GM21529 (cell line): ENCODE data around the gene TMEM203.

Experiments used
- ATAC-seq: cut with Tn5 transposase; IDR thresholded peaks from one replicate; pipeline ENCODE4 v1.9.1; 2021; ENCODE audit not compliant: unreplicated experiment

TMEM203 gene

DNA sequence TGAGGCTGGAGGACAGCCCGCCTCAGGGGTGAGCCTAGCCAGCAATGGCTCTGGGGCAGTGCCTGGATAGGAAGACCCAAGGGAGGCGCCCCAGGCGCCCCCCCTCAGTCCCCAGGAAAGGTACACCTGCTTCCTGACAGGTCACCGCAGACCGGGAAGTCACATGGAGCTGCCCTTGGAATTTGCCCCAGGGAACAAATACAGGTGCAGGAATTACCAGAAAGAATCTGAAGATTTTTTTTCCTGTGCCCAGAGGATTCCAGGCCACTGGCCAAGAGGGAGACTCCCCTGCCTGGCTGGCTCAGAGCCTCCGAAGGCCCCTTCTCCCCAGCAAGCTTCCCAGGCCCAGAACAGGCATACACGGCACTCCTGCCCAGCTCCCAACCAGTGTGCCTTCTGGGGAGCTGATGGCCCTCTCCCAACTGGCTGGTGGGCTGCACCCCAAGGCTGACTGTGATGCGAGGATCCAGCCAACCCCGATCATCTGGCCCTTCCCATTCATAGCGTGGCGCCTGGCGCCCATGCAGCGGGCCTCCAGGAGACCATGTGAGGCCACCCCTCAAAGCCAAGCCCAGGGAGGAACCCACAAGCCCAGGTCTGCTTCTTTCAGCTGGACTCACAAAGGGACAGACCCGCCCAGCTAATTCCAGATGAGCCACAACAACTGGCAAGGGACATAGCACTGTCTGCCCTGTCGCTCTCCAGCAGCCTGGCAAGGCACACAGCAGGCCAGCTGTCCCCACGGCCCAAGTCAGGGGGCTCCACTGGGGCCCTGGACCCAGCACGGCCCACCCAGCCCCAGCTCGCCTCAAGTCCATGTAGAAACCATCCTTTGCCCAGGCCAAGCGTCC lies 7.2 kb downstream of the TMEM203 start:
- ATAC-seq: no peak

DNA sequence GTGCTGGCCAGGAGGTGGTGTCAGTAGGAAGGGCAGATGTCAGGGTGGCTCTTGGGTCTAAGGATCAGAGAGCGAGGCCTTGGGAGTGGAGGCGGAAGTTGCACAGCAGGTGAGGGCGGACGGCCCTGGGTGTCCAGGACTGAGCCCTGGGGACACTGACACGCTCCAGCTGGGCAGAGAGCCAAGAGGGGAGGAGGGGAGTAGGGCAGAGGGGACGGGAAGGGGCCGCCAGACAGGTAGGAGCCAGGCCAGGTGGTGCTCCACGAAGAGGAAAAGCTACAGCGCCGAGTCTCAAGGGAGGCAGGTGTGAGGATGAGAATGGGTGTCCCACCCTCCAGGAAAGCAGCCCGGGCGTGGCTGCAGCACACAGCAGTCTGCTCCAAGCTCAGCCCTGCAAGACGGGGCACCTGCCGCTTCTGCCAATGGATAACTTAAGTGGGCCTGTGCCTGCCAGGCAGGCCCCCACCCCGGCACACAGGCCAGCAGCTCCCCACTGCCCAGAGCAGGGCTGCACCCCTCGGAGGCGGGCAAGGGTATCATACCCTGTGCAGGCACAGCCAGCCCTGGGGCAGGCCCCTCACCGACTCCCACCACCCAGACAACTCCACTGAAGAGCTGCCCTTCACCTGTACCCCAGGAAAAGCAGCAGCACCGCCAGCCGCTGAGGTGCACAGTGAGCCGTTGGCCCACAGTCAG lies 9.8 kb downstream of the TMEM203 start:
- ATAC-seq: no peak

DNA sequence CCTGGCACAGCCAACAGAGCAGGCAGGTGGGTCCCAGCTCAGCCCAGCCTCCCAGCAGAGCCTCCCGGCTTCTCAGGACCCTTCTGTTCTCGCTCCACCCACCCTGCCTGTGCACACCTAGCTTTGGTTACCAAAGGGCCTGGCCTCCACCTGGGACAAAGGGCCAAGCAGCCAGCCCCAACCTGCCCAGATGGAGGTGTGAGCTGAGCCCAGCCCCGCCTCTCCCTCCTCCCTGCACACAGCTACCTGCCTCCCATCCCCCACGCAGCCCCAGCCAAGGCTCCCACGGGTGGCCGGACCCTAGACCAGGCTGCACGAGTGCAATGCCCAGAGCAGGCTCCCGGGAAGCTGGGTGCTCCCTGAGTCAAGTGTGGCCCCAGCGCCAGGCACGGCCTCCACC lies 10.5 kb downstream of the TMEM203 start:
- no peak for ATAC-seq

DNA sequence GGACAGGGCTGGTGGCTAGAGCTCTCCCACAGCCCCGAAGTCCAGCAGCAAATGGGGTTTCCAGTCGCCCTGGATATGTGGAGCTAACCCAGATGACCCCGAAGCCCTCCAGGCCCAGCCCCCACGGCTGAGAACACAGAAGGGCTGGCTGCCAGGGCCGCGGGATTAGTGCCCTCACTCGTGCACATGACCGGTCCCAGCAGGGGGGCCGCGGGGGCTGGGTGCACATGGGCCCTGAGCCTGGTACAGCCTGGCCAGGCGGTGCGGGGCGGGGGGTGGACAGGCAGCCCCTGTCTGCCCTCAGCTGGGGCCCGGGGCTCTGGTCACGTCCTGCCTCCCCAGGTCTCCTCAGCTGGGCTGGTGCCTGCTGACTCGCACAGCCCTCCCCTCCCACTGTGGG lies 11.1 kb downstream of the TMEM203 start:
- no peak for ATAC-seq

DNA sequence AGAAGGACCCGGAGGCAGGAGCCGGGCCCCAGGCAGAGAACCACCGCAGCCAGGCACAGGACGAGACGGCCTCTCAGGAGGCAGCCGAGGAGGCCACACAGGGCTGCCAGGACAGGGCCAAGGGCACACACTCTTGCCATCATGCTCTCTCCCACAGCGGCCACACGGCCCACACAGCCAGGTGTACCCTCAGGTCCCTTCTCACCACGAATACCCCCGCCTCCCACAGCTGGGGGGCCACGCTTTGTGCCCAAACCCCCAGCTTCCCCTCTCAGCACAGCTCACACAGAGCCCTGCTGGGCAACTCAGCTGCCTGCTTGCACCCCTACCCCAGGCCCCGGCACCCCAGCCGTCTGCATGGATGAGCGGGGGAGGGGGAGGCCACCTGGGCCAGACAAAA lies 11.7 kb downstream of the TMEM203 start:
- ATAC-seq: no peak

DNA sequence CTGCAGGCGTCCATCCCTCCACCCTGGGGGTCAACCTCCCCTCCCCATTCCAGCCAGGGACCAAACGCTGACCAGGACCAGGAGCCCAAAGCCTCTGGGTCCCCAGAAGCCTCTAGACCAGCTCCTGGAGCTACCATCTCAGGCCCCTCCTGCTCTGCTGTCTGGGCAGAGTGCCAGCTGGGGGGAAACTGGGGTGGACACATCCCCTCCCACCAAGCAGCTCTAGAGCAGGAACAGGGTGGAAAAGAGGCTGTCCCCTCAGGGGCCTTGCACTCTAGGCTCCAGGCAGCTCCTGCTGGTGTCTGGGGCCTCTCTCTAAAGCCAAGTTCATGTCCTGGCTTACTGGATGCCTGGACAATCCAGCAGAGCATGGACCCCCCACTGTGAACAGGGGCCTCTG lies 12.6 kb downstream of the TMEM203 start:
- no peak for ATAC-seq

DNA sequence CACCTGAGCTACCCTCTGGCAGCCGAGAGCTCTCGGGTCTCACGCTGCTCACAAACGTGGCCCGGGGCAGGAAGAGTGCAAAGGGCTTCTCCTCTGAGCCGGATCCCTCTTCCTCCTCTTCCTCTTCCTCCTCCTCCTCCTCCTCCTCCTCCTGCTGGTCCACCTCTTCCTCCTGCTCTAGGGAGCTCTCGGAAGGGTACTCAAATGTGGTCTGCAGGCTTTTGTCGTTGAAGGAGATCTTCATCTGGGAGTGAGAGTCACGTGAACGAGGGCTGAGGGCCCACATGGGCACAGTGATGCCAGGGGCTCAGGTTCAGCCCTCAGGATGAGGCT lies 13.0 kb downstream of the TMEM203 start:
- ATAC-seq: no peak

DNA sequence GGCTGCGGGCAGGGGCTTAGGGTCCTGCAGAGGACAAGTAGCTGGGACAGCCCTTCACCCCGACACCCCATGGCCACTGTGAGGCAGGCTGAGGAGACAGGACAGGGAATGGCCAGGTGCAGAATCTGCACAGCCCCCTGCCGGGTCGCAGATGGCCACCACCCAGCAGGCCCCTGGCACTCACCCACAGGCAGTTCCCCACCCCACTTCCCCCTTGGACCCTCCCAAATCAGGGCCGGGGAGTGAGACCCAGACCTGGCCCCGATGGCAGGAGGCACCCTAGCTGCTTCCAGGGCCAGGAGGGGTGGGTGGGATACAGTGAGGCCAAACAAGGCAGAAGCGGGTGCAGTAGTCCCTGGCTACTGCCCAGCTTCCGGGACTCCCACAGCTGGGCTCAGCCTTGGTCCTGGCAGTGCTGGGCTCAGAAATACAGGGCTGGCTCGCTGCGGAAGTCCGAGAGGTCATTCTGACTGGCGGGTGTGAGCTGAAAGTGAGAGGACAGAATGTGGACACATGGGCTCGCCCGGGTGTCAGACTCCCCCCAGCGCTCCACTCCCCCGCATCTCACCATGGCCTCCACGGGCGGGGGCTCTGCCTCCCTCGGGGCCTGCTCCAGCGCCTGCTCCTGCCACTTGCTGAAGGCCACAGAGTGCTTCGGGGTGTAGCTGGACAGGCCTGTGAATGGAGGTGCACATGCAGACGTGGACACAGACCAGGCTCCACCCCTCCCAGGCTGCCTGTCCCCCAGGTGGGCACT lies 13.6 kb downstream of the TMEM203 start:
- ATAC-seq: no peak

DNA sequence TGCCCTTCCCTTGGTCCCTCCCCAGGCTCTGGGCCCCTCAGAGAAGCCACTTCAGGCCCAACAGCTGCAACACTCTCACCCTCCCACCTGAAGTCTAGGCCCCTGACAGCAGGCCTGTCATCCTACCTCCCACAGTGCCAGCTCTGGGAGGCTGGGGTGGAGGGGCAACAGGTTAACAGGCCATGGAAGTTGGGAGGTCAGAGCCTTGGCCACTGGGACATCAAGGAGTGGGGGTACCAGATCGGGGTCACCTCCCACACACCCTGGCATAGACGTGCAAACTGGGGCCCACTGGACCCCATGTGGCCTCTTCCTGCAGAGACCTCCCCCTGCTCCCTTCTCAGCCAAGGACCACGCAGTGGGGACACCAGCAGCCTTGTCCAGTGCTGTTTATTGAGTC lies 14.2 kb downstream of the TMEM203 start:
- ATAC-seq: no peak

DNA sequence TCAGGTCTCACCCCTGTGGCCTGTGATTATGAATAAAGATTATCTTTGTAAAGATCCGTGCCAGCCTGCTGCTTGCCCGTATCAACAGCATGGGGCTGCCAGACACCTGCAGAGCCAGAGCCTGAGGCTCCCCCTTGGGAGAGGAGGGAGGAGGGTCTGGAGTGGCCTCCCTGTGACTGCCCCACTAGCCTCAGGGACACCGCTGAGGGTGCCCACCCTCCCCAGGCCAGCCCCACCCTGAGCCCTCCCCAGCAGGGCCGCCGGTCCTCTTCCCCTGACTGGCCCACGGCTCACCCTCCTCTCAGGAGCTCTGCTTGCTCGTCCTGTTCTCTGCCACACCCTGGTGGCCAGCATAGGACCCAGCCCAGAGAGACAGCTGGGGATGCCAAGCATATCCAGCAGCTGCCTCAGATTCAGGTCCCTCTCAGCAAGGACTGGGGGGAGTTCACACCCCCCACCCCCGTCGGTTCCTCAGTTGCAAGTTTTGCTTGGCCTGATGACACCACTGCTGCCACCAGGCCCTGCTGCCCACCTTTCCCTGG lies 15.1 kb downstream of the TMEM203 start:
- ATAC-seq: no peak

DNA sequence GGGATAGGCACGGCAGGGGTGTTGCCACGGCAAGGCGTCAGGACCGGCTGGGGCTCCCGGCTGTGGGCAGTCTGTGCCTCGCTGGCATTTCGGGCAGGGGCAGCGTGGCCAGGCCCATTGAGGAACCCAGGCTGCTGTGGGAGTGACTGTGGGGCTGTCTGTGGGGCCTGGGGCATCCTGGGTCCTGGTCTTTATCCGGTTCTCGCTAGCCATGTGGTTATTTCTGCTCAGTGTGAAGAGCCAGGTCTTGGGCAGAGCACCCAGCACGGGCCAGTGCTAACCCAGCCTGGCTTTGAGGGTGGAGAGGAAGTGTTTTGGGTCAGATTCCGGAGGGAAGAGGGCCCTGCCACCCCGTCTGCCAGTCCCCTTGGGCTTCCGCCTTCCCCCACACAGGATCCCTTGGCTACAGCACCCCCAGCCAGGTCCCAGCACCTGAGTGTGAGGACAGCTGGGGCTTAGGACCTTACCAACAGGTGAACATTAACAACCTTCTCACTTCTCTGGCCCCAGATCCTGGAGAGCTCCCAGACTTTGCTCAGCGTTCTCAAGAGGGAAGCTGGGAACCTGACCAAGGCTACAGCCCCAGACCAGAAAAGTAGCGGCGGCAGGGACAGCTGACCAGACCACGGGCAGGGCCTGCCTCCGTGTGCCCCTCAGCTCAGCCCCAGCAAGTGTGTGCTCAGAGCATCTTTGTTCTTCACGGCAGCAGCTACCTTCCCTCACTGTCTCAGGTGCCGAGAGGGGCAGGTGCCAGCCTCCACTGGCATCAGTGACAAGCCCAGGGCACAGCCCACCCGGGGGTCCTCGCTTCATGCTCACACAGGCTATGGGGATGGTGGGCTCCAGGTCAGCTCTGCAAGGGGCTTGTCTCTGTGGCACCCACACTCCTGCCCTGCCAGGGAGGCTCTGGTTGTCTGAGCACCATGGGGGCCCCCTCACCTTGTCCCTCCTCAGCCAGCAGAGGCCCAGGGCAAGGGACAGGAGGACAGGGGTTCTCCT lies 15.9 kb downstream of the TMEM203 start:
- no peak for ATAC-seq

DNA sequence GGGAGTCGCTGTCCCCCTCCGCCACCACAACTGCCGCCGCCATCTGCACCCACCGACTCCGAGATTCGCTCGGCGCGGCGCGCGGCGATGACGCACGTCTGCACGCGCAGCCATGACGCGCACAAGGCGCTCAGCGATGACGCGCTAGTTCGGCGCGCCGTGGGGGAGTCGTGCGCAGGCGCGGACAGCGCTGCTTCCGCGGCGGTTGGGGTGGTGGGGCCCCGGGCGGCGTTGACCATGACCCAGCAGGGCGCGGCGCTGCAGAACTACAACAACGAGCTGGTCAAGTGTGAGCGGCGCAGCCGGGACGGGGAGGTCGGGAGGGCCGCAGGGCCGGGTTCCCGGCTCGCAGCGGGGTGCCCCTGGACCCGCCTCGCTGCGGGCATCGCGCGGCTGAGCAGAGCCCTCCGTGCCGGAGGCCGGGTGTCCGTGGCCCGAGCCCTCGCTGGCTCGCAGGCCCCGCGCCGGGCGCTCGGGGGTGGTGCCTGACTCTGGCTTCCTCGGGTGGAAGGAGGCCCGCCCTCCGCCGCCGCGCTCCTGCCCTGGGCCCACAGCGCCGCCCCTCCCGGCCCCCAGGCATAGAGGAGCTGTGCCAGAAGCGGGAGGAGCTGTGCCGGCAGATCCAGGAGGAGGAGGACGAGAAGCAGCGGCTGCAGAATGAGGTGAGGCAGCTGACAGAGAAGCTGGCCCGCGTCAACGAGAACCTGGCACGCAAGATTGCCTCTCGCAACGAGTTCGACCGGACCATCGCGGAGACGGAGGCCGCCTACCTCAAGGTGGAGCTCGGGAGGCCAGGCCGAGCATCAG lies 16.8 kb downstream of the TMEM203 start, which contains the start of the genes ANAPC2 and SSNA1:
ANAPC2 (minus strand) TSS at position 71 of the 807 bp plus-strand sequence; CDS start at position 43, 28 bp downstream.
SSNA1 (plus strand) TSS at position 187 of the 807 bp plus-strand sequence; CDS start at position 238, 51 bp downstream.
- peak; percentile 68 for ATAC-seq

DNA sequence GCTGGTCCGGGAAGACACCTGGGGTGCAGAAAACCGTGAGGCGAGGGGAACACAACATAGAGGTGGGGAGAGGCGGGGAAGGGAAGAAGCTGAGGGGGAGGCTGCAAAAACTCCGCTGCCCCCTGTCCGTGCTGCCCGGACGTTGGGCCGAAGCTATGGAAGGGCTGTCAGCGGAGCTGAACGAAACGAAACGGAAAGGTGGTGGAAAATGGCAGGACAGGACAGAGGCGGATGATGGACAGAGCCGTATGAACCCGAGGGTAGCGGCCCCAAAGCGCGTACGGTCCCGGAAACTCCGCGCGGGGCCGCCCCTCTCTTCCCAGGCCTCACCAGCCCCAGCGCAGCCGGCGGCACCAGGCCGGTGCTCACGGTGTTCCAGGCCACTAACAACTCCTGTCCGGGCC lies 17.4 kb downstream of the TMEM203 start:
- ATAC-seq: no peak

DNA sequence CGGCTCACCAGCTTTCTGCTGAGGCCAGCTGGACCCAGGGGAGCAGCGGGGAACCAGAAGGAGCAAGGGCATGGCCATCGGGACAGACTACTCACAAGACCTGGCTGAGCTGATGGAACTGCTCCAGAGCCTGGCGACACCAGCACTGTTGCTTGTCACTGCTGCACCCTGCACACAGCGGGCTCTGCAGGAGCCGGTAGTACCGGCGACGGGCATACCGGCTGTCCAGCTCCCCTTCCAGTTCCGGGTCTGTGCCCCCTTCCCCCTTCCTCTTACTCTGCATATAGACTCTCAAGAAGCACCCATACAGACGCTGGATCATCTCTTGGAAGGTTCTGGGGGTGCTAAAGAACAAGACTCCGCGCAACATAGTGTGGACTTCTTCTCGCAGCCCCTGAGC lies 18.1 kb downstream of the TMEM203 start:
- ATAC-seq: no peak

DNA sequence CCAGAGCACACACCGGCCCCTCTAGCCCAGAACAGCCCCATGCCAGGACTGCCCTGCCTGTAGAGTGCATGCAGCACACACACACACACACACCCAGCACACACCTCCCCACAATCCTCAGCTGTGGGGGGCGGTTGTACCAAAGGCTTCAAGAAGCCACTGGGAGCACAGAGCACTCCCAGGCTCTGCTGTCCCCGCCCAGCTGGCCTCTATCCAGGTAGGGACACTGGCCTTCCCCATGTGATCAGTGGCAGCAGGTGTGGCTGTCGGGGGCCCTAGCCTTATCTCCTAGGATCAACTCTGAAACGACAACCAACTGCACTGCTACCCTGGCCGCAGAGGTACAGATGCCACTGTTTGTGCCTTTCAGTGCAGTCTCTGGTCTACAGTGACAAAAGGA lies 19.1 kb downstream of the TMEM203 start:
- ATAC-seq: no peak

DNA sequence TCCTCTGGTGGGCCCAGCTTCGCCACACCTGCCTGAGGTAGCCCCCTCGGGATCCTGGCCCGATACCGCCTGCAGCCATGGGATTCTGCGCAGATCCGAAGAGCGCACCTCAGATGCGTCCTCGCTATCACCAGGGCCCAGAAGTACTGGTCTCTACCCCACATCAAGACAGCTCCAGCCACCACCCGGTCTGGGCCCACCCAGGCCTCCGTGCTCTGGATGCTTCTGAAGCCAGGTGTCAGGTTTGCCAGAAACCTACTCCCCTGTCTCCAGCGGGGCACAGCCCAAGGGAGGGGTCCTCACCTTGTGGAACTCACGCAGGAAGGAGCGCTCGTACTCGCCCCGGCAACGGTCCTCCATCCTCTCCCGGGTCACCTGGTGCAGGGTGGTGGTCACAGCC lies 19.5 kb downstream of the TMEM203 start:
- no peak for ATAC-seq

DNA sequence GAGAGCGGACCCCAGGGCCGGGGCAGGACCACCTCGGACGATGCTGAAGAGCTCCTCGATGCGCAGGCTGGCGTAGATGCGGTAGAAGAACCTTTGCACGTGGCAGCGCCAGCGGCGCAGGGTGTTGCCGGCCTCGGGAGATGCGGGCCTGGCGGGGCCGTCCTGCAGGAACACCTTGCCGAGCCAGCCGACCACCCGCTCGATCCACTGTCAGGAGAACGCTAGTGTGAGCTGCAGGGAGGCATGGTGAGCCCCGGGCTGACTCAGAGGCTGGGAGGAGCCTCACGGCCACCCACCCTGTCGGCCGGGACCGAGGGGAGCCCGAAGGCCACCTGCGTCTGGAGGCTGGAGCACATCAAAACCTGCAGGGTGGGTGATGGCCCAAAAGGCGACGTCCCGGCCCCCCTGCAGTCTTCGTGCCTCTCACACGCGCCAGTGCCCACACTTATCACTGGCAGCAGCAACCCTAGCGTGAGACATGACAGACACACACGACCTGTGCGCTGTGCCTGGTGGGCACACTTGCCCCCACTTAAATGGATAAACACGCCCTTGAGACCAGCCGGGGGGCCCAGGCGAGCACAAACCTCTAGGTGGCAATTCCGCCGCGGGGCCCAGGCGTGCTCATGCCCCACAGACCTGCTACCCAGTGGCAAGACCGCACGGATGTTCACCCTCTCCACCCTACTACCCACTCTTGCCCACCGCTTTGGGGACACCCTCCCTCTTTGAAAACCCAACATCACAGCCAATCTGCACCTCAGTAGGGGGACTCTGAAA lies 20.4 kb downstream of the TMEM203 start:
- no peak for ATAC-seq

DNA sequence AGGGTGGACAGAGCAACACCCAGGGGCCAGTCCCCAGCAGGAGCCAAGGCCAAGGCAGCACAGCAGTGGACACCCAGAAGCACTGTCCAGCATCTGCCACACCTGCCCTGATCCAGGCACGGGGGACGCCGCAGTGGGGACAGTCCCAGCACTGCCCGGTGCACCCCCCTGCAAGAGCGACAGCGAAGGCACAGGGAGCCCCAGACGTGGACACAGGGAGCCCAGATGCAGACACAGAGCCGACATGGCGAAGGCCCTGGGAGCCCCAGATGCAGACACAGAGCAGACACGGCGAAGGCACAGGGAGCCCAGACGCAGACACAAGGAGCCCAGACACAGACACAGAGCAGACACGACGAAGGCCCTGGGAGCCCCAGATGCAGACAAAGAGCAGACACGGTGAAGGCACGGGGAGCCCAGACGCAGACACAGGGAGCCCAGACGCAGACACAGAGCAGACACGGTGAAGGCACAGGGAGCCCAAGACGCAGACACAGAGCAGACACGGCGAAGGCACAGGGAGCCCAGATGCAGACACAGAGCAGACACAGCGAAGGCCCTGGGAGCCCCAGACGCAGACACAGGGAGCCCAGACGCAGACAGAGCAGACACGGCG lies 21.4 kb downstream of the TMEM203 start:
- no peak for ATAC-seq
